ENCODE data around the gene ABCC12.
"Not testable (repeated sequence)": the region's sequence is repeated elsewhere in the genome, so short reads cannot be mapped to it uniquely, and the experiment has no call there.

ABCC12 gene

DNA sequence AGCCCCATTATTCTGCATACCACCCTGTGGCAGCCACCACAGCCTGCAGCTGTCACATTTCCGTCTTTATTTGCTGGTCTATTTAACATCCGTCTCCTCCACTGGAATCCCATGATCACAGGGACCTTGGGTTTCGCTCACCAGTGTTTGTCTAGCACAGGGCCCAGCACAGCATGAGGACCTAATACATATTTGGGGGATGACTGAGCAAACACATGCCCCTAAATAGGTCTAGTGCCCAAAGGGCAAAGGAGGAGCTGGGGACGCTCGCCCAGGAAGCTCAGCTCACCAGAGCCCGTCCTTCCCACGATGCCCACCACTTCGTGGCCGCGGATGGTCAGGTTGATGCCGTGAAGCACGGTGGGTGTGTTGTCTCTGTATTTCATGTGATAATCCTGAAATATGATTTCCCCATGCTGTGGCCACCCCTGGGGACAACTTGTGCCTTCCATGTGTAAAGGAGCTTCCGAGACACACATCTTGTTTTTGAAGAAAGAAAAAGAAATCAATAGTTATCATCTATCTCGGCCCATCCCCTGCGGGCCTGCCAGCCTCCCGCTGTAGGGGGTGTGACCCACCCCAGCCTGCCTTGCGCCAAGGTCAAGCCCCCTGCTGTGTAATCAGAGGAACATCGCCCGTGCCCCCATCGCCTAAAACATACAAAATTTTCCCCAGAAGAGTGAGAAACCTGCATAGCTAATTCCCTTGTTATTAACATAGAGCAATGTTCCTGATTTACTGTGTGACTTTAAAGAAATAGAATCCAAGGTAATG, 21.0 kb upstream of the ABCC12 start:
- H3K9me3 Mint-ChIP-seq: no peaks in the 10 kb centered on the region
- H3K36me3 Mint-ChIP-seq (ENCODE audit: low read depth): no peaks in the 10 kb centered on the region
- H3K4me1 Mint-ChIP-seq (ENCODE audit: low read depth): no peaks in the 10 kb centered on the region
- H3K4me3 Mint-ChIP-seq: no peak overlapping the region
- peaks cover 15% of the 10 kb centered on the region for H3K27me3 Mint-ChIP-seq
- no peak overlapping the region for H3K27ac Mint-ChIP-seq

GRCh38 chr16:48173889-48174288, 18.1 kb upstream of the ABCC12 start:
- Mint-ChIP-seq H3K27ac (no peak overlapping the region), H3K36me3 (ENCODE audit: low read depth) (no peaks in the 10 kb centered on the region), H3K4me3 (no peak overlapping the region), H3K4me1 (ENCODE audit: low read depth) (no peaks in the 10 kb centered on the region), H3K9me3 (no peaks in the 10 kb centered on the region), H3K27me3 (peaks cover 12% of the 10 kb centered on the region)

GRCh38 chr16:48172682-48173081, 16.9 kb upstream of the ABCC12 start:
- Mint-ChIP-seq H3K4me1 (ENCODE audit: low read depth) (no peaks in the 10 kb centered on the region), H3K36me3 (ENCODE audit: low read depth) (no peaks in the 10 kb centered on the region), H3K9me3 (no peaks in the 10 kb centered on the region), H3K27me3 (peaks cover 12% of the 10 kb centered on the region), H3K4me3 (no peak overlapping the region), H3K27ac (no peak overlapping the region)

- no peak overlapping the region for H3K27ac Mint-ChIP-seq
Observed at GRCh38 chr16:48169896-48170295, 14.1 kb upstream of the ABCC12 start.

GRCh38 chr16:48168075-48168474, 12.3 kb upstream of the ABCC12 start:
- Mint-ChIP-seq H3K4me3 (no peak overlapping the region), H3K9me3 (no peaks in the 10 kb centered on the region)

More at GRCh38 chr16:48169896-48170295, 14.1 kb upstream of the ABCC12 start:
- Mint-ChIP-seq H3K9me3 (no peaks in the 10 kb centered on the region), H3K27me3 (no peaks in the 10 kb centered on the region), H3K36me3 (ENCODE audit: low read depth) (no peaks in the 10 kb centered on the region), H3K4me1 (ENCODE audit: low read depth) (peaks cover 2% of the 10 kb centered on the region), H3K4me3 (no peak overlapping the region)

DNA sequence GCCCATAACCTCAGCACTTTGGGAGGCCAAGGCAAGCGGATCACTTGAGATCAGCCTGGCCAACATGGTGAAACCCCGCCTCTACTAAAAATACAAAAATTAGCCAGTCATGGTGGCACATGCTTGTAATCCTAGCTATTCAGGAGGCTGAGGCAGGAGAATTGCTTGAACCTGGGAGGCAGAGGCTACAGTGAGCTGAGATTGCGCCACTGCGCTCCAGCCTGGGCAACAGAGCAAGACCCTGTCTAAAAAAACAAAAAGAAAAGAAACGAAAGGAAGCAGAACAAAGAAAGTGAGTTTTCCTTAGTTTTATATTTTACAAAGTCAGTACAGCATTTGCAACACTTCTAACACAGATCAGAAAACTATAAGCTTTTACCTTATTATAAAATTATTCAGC, 10.8 kb upstream of the ABCC12 start:
- H3K4me3 Mint-ChIP-seq; H3K27ac Mint-ChIP-seq; H3K9me3 Mint-ChIP-seq; H3K4me1 Mint-ChIP-seq (ENCODE audit: low read depth); H3K36me3 Mint-ChIP-seq (ENCODE audit: low read depth): not testable (repeated sequence)
- peaks cover 12% of the 10 kb centered on the region for H3K27me3 Mint-ChIP-seq

More at GRCh38 chr16:48168075-48168474, 12.3 kb upstream of the ABCC12 start:
- peaks cover 4% of the 10 kb centered on the region for H3K4me1 Mint-ChIP-seq (ENCODE audit: low read depth)
- H3K27me3 Mint-ChIP-seq: peaks cover 2% of the 10 kb centered on the region
- H3K27ac Mint-ChIP-seq: no peak overlapping the region
- H3K36me3 Mint-ChIP-seq (ENCODE audit: low read depth): no peaks in the 10 kb centered on the region

- H3K4me1 Mint-ChIP-seq (ENCODE audit: low read depth): peaks cover 4% of the 10 kb centered on the region
- no peak overlapping the region for H3K4me3 Mint-ChIP-seq
- peaks cover 16% of the 10 kb centered on the region for H3K27me3 Mint-ChIP-seq
- no peaks in the 10 kb centered on the region for H3K36me3 Mint-ChIP-seq (ENCODE audit: low read depth)
- no peak overlapping the region for H3K27ac Mint-ChIP-seq
- no peaks in the 10 kb centered on the region for H3K9me3 Mint-ChIP-seq
Observed at GRCh38 chr16:48165961-48166578, 10.3 kb upstream of the ABCC12 start.

DNA sequence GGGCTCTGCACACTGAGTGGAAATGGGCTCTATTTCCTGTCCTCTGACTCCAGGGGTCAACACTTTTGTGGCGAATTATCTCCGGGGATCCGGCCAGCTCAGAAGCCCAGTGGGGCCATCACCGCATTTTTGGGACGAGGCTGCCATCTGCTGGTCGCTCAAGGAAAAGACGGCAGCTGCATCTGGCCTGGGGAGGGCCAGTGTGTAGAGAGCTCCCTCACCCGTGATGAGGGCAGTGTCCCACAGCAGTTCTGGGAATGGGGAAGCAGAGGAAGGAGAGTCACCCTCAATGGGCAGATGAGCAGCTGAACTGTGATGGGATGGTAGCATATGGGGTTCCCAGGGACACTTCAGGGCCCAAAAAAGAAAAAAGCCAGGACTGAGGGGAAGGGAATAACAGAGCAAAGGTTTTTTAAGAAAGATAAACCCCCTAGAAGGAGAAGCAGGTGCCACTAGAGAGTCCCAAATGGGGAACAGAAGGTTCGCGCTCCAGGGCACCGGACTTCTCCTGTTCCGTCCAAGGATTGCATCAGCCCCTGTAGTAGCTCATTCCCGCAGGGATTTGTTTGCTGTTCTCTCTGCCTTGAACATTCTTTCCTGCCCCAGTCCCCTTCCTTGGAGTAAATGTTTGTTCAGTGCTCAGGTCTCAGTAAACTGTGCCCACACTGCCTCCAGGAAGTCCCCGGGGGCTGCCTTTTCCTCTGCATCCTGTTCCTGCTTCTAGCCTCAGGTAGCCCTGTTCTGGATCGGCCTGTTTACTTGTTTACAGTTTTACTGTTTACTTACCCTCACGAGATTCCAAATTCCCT, 9.3 kb upstream of the ABCC12 start:
- Mint-ChIP-seq H3K27ac (no peak overlapping the region), H3K36me3 (ENCODE audit: low read depth) (no peaks in the 10 kb centered on the region)

DNA sequence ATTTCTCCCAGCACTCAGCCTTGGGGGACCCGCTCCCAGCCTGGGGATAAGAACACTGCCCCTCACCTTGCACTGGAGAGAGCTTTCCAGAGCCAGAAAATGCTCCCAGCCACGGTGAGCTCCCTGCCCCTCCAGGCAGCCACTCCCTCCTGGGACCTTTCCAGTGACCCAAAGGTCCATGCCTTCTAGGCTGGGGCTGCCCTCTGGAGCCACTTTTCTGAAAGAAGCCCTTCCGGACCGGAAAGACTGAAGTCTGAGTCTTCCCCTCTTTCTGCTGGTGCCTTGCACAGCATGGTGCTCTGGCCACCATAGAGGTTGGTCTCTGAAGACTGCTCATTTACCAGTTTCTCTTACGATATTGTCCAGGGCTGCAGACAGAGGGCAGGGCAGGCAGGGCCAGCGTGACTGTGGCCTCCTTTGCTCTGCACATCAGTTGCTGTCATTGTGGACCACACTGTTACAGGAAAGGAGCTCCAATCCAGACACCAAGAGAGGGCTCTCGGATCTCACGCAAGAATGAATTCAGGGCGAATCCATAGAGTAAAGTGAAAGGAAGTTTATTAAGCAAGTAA, 7.1 kb upstream of the ABCC12 start:
- peaks cover 18% of the 10 kb centered on the region for H3K4me1 Mint-ChIP-seq (ENCODE audit: low read depth)
- H3K27me3 Mint-ChIP-seq: peaks cover 34% of the 10 kb centered on the region
- no peaks in the 10 kb centered on the region for H3K36me3 Mint-ChIP-seq (ENCODE audit: low read depth)
- H3K27ac Mint-ChIP-seq: no peak overlapping the region
- H3K4me3 Mint-ChIP-seq: no peak overlapping the region
- no peaks in the 10 kb centered on the region for H3K9me3 Mint-ChIP-seq

More for the DNA sequence above, 9.3 kb upstream of the ABCC12 start:
- Mint-ChIP-seq H3K4me3 (no peak overlapping the region), H3K9me3 (no peaks in the 10 kb centered on the region), H3K27me3 (peaks cover 18% of the 10 kb centered on the region), H3K4me1 (ENCODE audit: low read depth) (peaks cover 4% of the 10 kb centered on the region)

GRCh38 chr16:48161906-48162305, 6.1 kb upstream of the ABCC12 start:
- no peak overlapping the region for H3K4me3 Mint-ChIP-seq
- peaks cover 28% of the 10 kb centered on the region for H3K4me1 Mint-ChIP-seq (ENCODE audit: low read depth)
- no peak overlapping the region for H3K27ac Mint-ChIP-seq
- peaks cover 34% of the 10 kb centered on the region for H3K27me3 Mint-ChIP-seq
- no peaks in the 10 kb centered on the region for H3K36me3 Mint-ChIP-seq (ENCODE audit: low read depth)
- H3K9me3 Mint-ChIP-seq: no peaks in the 10 kb centered on the region

DNA sequence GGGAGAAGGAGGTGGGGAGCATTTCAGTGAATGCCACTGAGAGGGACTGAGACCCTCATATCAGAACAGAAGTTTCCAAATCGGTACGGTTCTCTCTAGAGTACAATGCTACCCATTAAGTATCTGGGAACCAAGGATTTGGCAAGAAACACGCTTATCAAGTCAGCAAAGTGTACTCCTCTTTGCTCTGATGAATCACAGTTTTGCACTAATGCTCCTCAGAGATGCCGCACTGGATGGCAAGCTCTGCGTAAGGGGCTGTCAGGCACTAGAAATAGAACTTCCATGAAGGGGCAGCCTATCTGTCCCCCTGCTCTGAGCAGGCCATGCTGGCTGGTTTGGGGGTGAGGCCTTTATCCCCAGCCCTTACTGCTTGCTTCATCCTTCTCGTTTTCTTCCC, 4.8 kb upstream of the ABCC12 start:
- Mint-ChIP-seq H3K4me3 (no peak overlapping the region), H3K4me1 (ENCODE audit: low read depth) (peaks cover 31% of the 10 kb centered on the region), H3K36me3 (ENCODE audit: low read depth) (no peaks in the 10 kb centered on the region), H3K9me3 (no peaks in the 10 kb centered on the region), H3K27ac (no peak overlapping the region), H3K27me3 (peaks cover 39% of the 10 kb centered on the region)

GRCh38 chr16:48158296-48158695, 2.5 kb upstream of the ABCC12 start:
- H3K4me3 Mint-ChIP-seq: peak overlapping the region; percentile 74

GRCh38 chr16:48157794-48158193, 2.0 kb upstream of the ABCC12 start:
- Mint-ChIP-seq H3K27ac (peak overlapping the region; percentile 94), H3K27me3 (peaks cover 46% of the 10 kb centered on the region), H3K4me1 (ENCODE audit: low read depth) (peaks cover 27% of the 10 kb centered on the region), H3K36me3 (ENCODE audit: low read depth) (no peaks in the 10 kb centered on the region), H3K4me3 (peak overlapping the region; percentile 74), H3K9me3 (no peaks in the 10 kb centered on the region)

More at GRCh38 chr16:48158296-48158695, 2.5 kb upstream of the ABCC12 start:
- Mint-ChIP-seq H3K27me3 (peaks cover 49% of the 10 kb centered on the region), H3K9me3 (no peaks in the 10 kb centered on the region), H3K36me3 (ENCODE audit: low read depth) (no peaks in the 10 kb centered on the region), H3K4me1 (ENCODE audit: low read depth) (peaks cover 27% of the 10 kb centered on the region), H3K27ac (peak overlapping the region; percentile 94)

DNA sequence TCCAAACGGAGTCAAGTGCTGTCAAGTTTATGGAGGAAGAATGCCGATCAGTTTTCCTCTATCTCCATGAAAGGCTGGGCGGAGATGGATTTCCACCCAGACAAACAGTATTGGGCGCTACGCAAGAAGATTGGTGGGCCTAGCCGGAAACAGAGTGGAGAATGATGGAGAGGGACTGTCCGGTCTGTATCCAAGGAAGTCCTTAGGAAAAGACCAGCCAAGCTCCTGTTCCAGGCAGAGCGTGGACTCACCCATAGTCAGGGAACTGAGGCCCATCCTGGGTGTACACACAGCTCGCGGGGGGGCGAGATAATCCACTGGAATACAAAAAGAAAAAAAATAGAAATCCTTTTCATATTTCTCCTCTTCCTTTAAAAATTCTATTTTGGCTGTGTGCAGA, 1.5 kb upstream of the ABCC12 start:
- peaks cover 49% of the 10 kb centered on the region for H3K27me3 Mint-ChIP-seq
- H3K4me1 Mint-ChIP-seq (ENCODE audit: low read depth): peaks cover 27% of the 10 kb centered on the region
- no peak overlapping the region for H3K4me3 Mint-ChIP-seq
- no peaks in the 10 kb centered on the region for H3K9me3 Mint-ChIP-seq
- H3K27ac Mint-ChIP-seq: peak overlapping the region; percentile 94
- H3K36me3 Mint-ChIP-seq (ENCODE audit: low read depth): no peaks in the 10 kb centered on the region

- Mint-ChIP-seq H3K27me3 (peaks cover 46% of the 10 kb centered on the region), H3K36me3 (ENCODE audit: low read depth) (no peaks in the 10 kb centered on the region), H3K4me1 (ENCODE audit: low read depth) (peaks cover 27% of the 10 kb centered on the region), H3K9me3 (no peaks in the 10 kb centered on the region), H3K27ac (no peak overlapping the region), H3K4me3 (no peak overlapping the region)
Observed at GRCh38 chr16:48156790-48157209, 1.0 kb upstream of the ABCC12 start.
